ENCODE results near the gene LTBP2.

The LTBP2 gene

GRCh38 chr14:74645244-74645643 is 33.2 kb upstream of the LTBP2 start:
- H3K4me3 ChIP-seq (replicated peaks; ENCODE audit: insufficient read depth, low read length) = no peak overlapping the region
- no peak for DNase-seq (ENCODE audit: low read depth in 1 of 2, low spot score in 1 of 2)
- no peaks in the 10 kb centered on the region for H3K27me3 ChIP-seq (ENCODE audit: insufficient read depth, poor library complexity, severe bottlenecking)
- H3K27ac ChIP-seq (replicated peaks) = no peak overlapping the region
- TF ChIP-seq GABPA (IDR thresholded peaks at IDR 0.05; ENCODE audit: low read depth) = no peak
- TF ChIP-seq REST (IDR thresholded peaks at IDR 0.05; ENCODE audit: insufficient replicate concordance, low read depth) = no peak
- no peak for TF ChIP-seq CTCF (IDR thresholded peaks at IDR 0.05; ENCODE audit: insufficient read depth, low read length)
- TF ChIP-seq POLR2AphosphoS5 (IDR thresholded peaks at IDR 0.05; ENCODE audit: low read depth) = no peak
- no peak for TF ChIP-seq SPI1 (IDR thresholded peaks at IDR 0.05; ENCODE audit: borderline replicate concordance, low read depth)

- DNase-seq (ENCODE audit: low read depth in 1 of 2, low spot score in 1 of 2) = no peak
- Histone ChIP-seq H3K27me3 (ENCODE audit: insufficient read depth, poor library complexity, severe bottlenecking) (no peaks in the 10 kb centered on the region), H3K27ac (replicated peaks) (no peak overlapping the region), H3K4me3 (replicated peaks; ENCODE audit: insufficient read depth, low read length) (no peak overlapping the region)
- TF ChIP-seq CTCF (IDR thresholded peaks at IDR 0.05; ENCODE audit: insufficient read depth, low read length) (no peak), REST (IDR thresholded peaks at IDR 0.05; ENCODE audit: insufficient replicate concordance, low read depth) (no peak), SPI1 (IDR thresholded peaks at IDR 0.05; ENCODE audit: borderline replicate concordance, low read depth) (no peak), POLR2AphosphoS5 (IDR thresholded peaks at IDR 0.05; ENCODE audit: low read depth) (no peak), GABPA (IDR thresholded peaks at IDR 0.05; ENCODE audit: low read depth) (no peak)
These were observed 29.8 kb upstream of the LTBP2 start for GRCh38 chr14:74641601-74642391.

- no peak for TF ChIP-seq SPI1 (IDR thresholded peaks at IDR 0.05; ENCODE audit: borderline replicate concordance, low read depth)
- no peak for TF ChIP-seq POLR2AphosphoS5 (IDR thresholded peaks at IDR 0.05; ENCODE audit: low read depth)
- no peak for TF ChIP-seq GABPA (IDR thresholded peaks at IDR 0.05; ENCODE audit: low read depth)
- TF ChIP-seq REST (IDR thresholded peaks at IDR 0.05; ENCODE audit: insufficient replicate concordance, low read depth) = no peak
- TF ChIP-seq CTCF (IDR thresholded peaks at IDR 0.05; ENCODE audit: insufficient read depth, low read length) = no peak
- no peak for DNase-seq (ENCODE audit: low read depth in 1 of 2, low spot score in 1 of 2)
- Histone ChIP-seq H3K4me3 (replicated peaks; ENCODE audit: insufficient read depth, low read length) (no peak overlapping the region), H3K27ac (replicated peaks) (no peak overlapping the region), H3K27me3 (ENCODE audit: insufficient read depth, poor library complexity, severe bottlenecking) (no peaks in the 10 kb centered on the region)
These were observed 26.9 kb upstream of the LTBP2 start for GRCh38 chr14:74638966-74639365.
